ENCODE measurements around the gene TRABD2B. TPM values are rescaled to one million over a fixed set of nuclear protein-coding genes. Genes with fewer than 3 reads are reported as not detected.

Gene TRABD2B
- total RNA-seq, 4 donors from 2014 or later: 0.16 to 1.5 (median 0.55) TPM

- TF ChIP-seq, protein P1, sequence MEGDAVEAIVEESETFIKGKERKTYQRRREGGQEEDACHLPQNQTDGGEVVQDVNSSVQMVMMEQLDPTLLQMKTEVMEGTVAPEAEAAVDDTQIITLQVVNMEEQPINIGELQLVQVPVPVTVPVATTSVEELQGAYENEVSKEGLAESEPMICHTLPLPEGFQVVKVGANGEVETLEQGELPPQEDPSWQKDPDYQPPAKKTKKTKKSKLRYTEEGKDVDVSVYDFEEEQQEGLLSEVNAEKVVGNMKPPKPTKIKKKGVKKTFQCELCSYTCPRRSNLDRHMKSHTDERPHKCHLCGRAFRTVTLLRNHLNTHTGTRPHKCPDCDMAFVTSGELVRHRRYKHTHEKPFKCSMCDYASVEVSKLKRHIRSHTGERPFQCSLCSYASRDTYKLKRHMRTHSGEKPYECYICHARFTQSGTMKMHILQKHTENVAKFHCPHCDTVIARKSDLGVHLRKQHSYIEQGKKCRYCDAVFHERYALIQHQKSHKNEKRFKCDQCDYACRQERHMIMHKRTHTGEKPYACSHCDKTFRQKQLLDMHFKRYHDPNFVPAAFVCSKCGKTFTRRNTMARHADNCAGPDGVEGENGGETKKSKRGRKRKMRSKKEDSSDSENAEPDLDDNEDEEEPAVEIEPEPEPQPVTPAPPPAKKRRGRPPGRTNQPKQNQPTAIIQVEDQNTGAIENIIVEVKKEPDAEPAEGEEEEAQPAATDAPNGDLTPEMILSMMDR (IDR thresholded peaks at IDR 0.05; ENCODE audit: low read depth): no peak
These were observed 191.2 kb downstream of the TRABD2B start for GRCh38 chr1:47805921-47806361.

DNA sequence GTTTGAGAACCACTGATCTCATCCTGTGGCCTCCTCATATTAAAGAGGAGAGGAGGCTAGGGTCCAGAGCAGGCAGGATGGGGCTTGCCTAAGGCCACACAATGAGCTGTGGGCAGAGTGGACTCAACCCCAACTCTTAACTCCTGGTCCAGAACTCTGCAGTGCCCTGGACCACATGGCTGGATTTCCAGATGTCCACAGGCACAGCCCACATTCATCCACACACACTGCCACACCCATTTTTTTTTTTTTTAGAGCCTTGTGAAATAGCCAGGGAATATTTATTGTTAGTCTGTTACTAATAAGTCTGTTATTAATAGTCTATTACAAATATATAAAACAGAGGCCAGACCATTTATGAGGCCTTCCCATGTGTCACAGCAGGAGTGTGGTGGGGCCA is 192.2 kb downstream of the TRABD2B start:
- TF ChIP-seq, protein P1 (IDR thresholded peaks at IDR 0.05; ENCODE audit: low read depth): no peak

GRCh38 chr1:47803815-47804501 is 193.2 kb downstream of the TRABD2B start:
- TF ChIP-seq, protein P1 (IDR thresholded peaks at IDR 0.05; ENCODE audit: low read depth): no peak

- TF ChIP-seq, protein P1 (IDR thresholded peaks at IDR 0.05; ENCODE audit: low read depth): no peak
These were observed 199.6 kb downstream of the TRABD2B start for GRCh38 chr1:47797575-47797974.

DNA sequence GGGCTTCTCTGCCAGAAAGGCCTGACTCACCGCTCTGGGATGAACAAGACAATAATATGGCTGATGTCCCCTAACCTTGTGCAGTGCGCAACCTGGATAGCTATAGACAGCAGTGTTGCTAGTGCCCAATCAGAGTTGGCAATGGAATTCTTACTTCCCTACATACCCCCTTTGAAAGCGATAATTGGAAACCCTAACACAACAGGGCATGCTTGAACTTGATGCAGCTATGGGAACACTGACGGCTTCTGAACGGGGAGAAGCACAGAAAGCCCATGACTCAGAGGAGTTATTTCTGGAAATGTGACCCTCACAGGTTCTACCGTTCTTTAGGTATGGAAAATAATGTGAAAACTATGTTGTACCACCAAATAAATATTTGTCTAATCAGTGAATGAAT is 200.6 kb downstream of the TRABD2B start:
- TF ChIP-seq, protein P1 (IDR thresholded peaks at IDR 0.05; ENCODE audit: low read depth): no peak

DNA sequence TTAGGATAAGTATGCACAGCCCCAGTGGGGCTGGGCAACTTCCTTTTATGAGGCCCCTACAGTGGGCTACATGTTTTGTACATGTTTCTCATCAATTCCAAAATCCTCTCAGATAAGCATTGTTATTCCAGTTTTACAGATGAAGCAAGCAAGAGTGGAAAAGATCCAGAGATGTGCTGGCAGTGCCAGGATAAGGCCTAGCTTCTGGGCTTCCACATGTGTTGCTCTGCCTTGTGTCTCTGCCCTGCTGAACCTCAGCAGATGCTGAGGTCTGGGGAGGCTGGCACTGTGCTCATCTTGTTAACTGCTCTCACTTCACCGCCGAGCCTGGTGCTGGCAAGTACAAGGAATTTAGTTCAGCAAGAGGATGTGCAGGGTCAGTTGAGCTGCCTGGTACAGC is 202.1 kb downstream of the TRABD2B start:
- TF ChIP-seq, protein P1 (IDR thresholded peaks at IDR 0.05; ENCODE audit: low read depth): no peak

DNA sequence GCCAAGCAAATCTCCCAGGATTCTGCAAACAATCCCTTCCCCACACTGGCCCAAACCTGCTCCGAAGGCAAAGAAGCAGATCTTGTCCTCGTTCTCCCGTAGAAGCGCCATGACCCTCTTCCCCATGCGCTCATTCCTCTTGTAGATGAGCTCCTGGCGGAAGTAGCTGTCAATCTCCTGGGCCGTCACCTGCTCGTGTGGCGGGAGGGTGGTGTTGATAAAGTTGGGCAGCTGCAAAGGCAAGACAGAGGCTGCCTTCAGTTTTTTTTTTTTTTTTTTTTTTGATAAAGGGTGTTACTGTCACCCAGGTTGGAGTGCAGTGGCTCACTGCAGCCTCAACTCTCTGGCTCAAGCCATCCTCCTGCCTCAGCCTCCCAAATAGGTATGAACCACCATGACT is 202.7 kb downstream of the TRABD2B start:
- TF ChIP-seq, protein P1 (IDR thresholded peaks at IDR 0.05; ENCODE audit: low read depth): no peak
